ENCODE data around the gene AKAP13. TPM values are rescaled to one million over a fixed set of nuclear protein-coding genes. Genes with fewer than 3 reads are reported as not detected.

AKAP13 gene
- polyA plus RNA-seq, 1 experiment = 13.6 TPM

GRCh38 chr15:85754989-85755388 lies 374.6 kb downstream of the AKAP13 start:
- POLR2A ChIA-PET = no interaction called here
- Histone ChIP-seq H3K4me3 (ENCODE audit: low read depth, low read length) (no peak overlapping the region), H3K27me3 (ENCODE audit: control insufficient read depth, insufficient read depth, low read length) (no peaks in the 10 kb centered on the region), H3K36me3 (ENCODE audit: control insufficient read depth, insufficient read depth, low read length) (no peaks in the 10 kb centered on the region)
- CTCF ChIA-PET = interaction anchor here (0.6 to 1.4 kb wide), 3 partner anchors 20 to 85 kb away, joined by 3 read pairs; no protein-coding TSS in a partner anchor
- DNase-seq (ENCODE audit: low read depth) = no peak
- TF ChIP-seq CTCF (IDR thresholded peaks at IDR 0.05; ENCODE audit: insufficient read depth, low read depth, low read length) = no peak

- no peaks in the 10 kb centered on the region for H3K27me3 ChIP-seq (ENCODE audit: control insufficient read depth, insufficient read depth, low read length)
- H3K36me3 ChIP-seq (ENCODE audit: control insufficient read depth, insufficient read depth, low read length) = no peaks in the 10 kb centered on the region
- H3K4me3 ChIP-seq (ENCODE audit: low read depth, low read length) = no peak overlapping the region
- CTCF ChIA-PET = interaction anchor here (1.4 kb wide), 1 partner anchor 85 kb away, joined by 3 read pairs; no protein-coding TSS in a partner anchor
- TF ChIP-seq CTCF (IDR thresholded peaks at IDR 0.05; ENCODE audit: insufficient read depth, low read depth, low read length) = no peak
- POLR2A ChIA-PET = no interaction called here
- no peak for DNase-seq (ENCODE audit: low read depth)
Measured at GRCh38 chr15:85755471-85755870, 375.1 kb downstream of the AKAP13 start.

GRCh38 chr15:85755942-85756341 lies 375.5 kb downstream of the AKAP13 start:
- no peak for DNase-seq (ENCODE audit: low read depth)
- H3K4me3 ChIP-seq (ENCODE audit: low read depth, low read length) = no peak overlapping the region
- H3K36me3 ChIP-seq (ENCODE audit: control insufficient read depth, insufficient read depth, low read length) = no peaks in the 10 kb centered on the region
- H3K27me3 ChIP-seq (ENCODE audit: control insufficient read depth, insufficient read depth, low read length) = no peaks in the 10 kb centered on the region
- CTCF ChIA-PET = interaction anchor here (1.4 kb wide), 1 partner anchor 84 kb away, joined by 3 read pairs; no protein-coding TSS in a partner anchor
- no peak for TF ChIP-seq CTCF (IDR thresholded peaks at IDR 0.05; ENCODE audit: insufficient read depth, low read depth, low read length)
- POLR2A ChIA-PET = no interaction called here

- Histone ChIP-seq H3K27me3 (ENCODE audit: control insufficient read depth, insufficient read depth, low read length) (no peaks in the 10 kb centered on the region), H3K36me3 (ENCODE audit: control insufficient read depth, insufficient read depth, low read length) (no peaks in the 10 kb centered on the region), H3K4me3 (ENCODE audit: low read depth, low read length) (no peak overlapping the region)
- ChIA-PET CTCF (interaction anchor here (0.8 kb wide), 1 partner anchor 84 kb away, joined by 4 read pairs; no protein-coding TSS in a partner anchor), POLR2A (no interaction called here)
- no peak for DNase-seq (ENCODE audit: low read depth)
- no peak for TF ChIP-seq CTCF (IDR thresholded peaks at IDR 0.05; ENCODE audit: insufficient read depth, low read depth, low read length)
Measured at GRCh38 chr15:85756411-85757072, 376.1 kb downstream of the AKAP13 start.

GRCh38 chr15:85757073-85757938 lies 376.9 kb downstream of the AKAP13 start:
- POLR2A ChIA-PET = no interaction called here
- DNase-seq (ENCODE audit: low read depth) = no peak
- TF ChIP-seq CTCF (IDR thresholded peaks at IDR 0.05; ENCODE audit: insufficient read depth, low read depth, low read length) = no peak
- no peaks in the 10 kb centered on the region for H3K36me3 ChIP-seq (ENCODE audit: control insufficient read depth, insufficient read depth, low read length)
- no peak overlapping the region for H3K4me3 ChIP-seq (ENCODE audit: low read depth, low read length)
- no peaks in the 10 kb centered on the region for H3K27me3 ChIP-seq (ENCODE audit: control insufficient read depth, insufficient read depth, low read length)
- CTCF ChIA-PET = interaction anchor here (0.8 kb wide), 1 partner anchor 84 kb away, joined by 4 read pairs; no protein-coding TSS in a partner anchor

All from BJ (cell line).